GM21360 (cell line): ENCODE data around the gene MRPL39.

ENCODE experiments used
- ATAC-seq: cut with Tn5 transposase; IDR thresholded peaks from one replicate; pipeline ENCODE4 v1.9.1; 2021; ENCODE audit warnings: mild to moderate bottlenecking, moderate library complexity; ENCODE audit not compliant: unreplicated experiment

Gene MRPL39

GRCh38 chr21:25541042-25541441, 66.2 kb downstream of the MRPL39 start:
- ATAC-seq: no peak

DNA sequence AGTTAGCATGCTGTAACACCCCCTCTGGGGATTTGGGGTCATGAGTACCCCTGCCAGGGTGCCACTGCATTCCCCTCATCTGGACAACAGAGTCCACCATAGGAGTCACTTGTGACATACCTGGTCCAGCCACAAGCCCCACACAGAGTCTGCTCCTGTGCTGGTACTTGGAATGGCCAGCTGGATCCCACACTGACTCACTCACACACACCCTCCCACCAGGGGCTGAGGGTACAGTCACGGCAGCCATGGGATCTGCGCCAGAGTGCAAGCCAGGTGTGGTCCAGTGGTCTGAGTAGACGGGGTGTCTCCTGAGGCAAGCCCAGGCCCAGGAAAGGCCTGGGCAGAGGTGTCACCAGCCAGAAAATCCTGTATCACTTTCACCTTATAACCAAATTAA, 67.7 kb downstream of the MRPL39 start:
- no peak for ATAC-seq

DNA sequence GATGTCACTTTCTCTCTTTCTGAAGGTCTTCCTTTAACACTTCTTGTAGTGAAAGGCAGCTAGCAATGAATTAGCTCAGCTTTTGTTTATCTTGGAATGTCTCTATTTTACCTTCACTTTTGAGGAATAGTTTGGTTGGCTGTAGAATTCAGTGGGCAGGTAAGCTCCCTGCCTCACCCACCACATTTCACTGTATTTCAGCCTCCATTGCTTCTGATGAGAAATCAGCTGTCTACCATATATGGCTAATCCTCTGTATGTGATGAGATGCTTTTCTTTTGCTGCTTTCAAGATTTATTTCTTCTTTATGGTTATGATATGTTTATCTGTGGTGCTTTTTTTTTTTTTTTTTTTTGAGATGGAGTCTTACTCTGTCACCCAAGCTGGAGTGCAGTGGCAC, 70.1 kb downstream of the MRPL39 start:
- no peak for ATAC-seq

GRCh38 chr21:25536752-25537151, 70.5 kb downstream of the MRPL39 start:
- no peak for ATAC-seq

DNA sequence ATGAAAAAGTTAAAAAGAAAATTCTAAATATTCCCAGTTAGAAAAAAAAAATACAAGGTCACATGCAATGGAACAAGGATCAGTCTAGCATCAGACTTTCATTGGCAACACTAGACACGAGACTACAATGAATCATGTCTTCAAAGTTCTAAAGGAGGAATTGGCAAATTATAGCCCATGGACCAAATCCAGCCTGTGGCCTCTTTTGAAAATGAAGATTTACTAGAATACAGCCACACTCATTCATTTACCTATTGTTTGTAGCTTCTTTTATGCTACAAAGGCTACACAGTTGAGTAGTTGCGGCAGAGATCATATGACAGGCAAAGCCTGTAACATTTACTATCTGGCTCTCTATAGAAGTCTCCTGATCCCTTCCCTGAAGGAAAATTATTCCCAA, 71.4 kb downstream of the MRPL39 start:
- ATAC-seq: no peak
